GM23248 (cell line): ENCODE measurements around the gene PELO.

Source experiments
- EZH2 ChIP-seq: fragments of 200-600 bp; sonication (generic); IDR thresholded peaks from 2 replicates; pipeline ENCODE4 v1.6.1; 2018; ENCODE audit warnings: antibody characterized with exemption, mild to moderate bottlenecking; ENCODE audit not compliant: insufficient read depth, poor library complexity, severe bottlenecking
- EZH2phosphoT487 ChIP-seq: fragments of 200-600 bp; sonication (generic); IDR thresholded peaks from 2 replicates; pipeline ENCODE4 v1.6.1; 2018; ENCODE audit warnings: antibody characterized with exemption, moderate library complexity, mild to moderate bottlenecking, low read depth; ENCODE audit not compliant: insufficient read depth

DNA sequence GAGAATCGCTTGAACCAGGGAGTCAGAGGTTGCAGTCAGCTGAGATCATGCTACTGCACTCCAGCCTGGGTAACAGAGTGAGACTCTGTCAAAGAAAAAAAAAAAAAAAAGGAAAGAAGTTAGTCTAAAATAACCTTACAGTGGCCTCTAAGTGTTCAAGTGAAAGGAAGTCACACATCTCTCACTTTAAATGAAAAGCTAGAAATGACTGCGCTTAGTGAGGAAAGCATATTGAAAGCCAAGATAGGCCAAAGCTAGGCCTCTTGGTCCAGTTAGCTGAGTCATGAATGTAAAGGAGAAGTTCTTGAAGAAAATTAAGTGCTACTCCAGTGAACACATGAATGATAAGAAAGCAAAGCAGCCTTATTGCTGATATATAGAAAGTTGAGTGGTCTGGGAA is 38.1 kb downstream of the PELO start:
- TF ChIP-seq EZH2 (no peak), EZH2phosphoT487 (no peak)
